LHCN-M2 (cell line): Measurements from ENCODE around the gene DIO1. TPM values are rescaled to one million over a fixed set of nuclear protein-coding genes. Genes with fewer than 3 reads are reported as not detected.

Experiments used
- total RNA-seq: library from RNA; depleted of rRNA; stranded (reverse); fragments of >200 nt; gene quantifications from 2 replicates; pipeline ENCODE4 v1.2.3, GENCODE V29; 2014; rRNA removed

Gene DIO1
- total RNA-seq, 1 experiment from 2014 or later, result not detected

Other genes starting within 250 kb of the DIO1 start
- 3.7 and 4.6 TPM in 2 replicates for gene GLIS1, start 155.0 kb upstream of the DIO1 start, total RNA-seq
- 39.3 and 42.0 TPM in 2 replicates for gene NDC1, start 55.9 kb upstream of the DIO1 start, total RNA-seq
- 20.8 and 28.0 TPM in 2 replicates for gene YIPF1, start 4.4 kb upstream of the DIO1 start, total RNA-seq
- 43.3 and 46.4 TPM in 2 replicates for gene IFT25, start 51.5 kb downstream of the DIO1 start, total RNA-seq
- 46.6 and 49.3 TPM in 2 replicates for gene LRRC42, start 52.2 kb downstream of the DIO1 start, total RNA-seq
- not detected in 2 replicates for gene LDLRAD1, start 124.0 kb downstream of the DIO1 start, total RNA-seq
- gene TMEM59, start 159.0 kb downstream of the DIO1 start, total RNA-seq, result 247 and 269 TPM in 2 replicates
- gene TCEANC2, start 159.4 kb downstream of the DIO1 start, total RNA-seq, result 4.6 and 6.3 TPM in 2 replicates